ENCODE data around the gene S100A7A. TPM values are rescaled to one million over a fixed set of nuclear protein-coding genes. Genes with fewer than 3 reads are reported as not detected.

The S100A7A gene
- total and polyA plus RNA-seq, 2 of the 4 experiments (the other 2 are of a cell fraction), result not detected

DNA sequence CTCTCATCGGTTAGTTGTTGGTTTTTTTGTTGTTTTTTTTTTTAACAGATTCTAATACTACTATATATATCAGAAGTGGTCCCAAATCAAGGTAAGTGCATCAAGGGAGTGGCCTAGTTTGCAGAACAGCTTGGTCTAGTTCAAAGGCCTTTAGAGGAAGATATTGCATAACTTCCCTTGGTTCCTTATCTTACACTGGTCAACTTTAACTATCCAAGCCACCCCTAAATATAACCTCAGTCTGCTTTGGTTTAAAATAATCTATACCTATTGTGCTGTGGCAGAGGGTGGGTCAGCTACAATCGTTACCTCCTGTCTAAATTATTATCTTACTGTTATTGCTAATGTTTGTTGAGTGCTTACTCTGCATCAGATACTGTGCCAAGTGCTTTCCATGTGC, 47.8 kb upstream of the S100A7A start:
- Histone ChIP-seq H3K36me3 (ENCODE audit: control insufficient read depth, insufficient read depth, low read length) (no peaks in the 10 kb centered on the region), H2BK120ac (ENCODE audit: low read depth, low read length) (no peak overlapping the region), H2BK5ac (ENCODE audit: low read depth, low read length, poor library complexity, severe bottlenecking) (no peak overlapping the region), H2AK9ac (replicated peaks; ENCODE audit: low read depth, low read length, poor library complexity) (no peak overlapping the region), H4K20me1 (ENCODE audit: insufficient read depth, low read length) (no peaks in the 10 kb centered on the region), H4K91ac (ENCODE audit: insufficient read depth, low read depth, low read length) (no peak overlapping the region), H2BK15ac (ENCODE audit: low read depth, low read length) (no peak overlapping the region), H3K4me1 (ENCODE audit: control insufficient read depth, insufficient read depth, low read length) (no peaks in the 10 kb centered on the region), H3K18ac (ENCODE audit: low read depth, low read length) (no peak overlapping the region), H4K8ac (ENCODE audit: low read depth in 2 of 2, low read length in 2 of 2) (no peak overlapping the region), H4K5ac (ENCODE audit: low read depth, low read length) (no peak overlapping the region), H2AK5ac (ENCODE audit: low read depth, low read length) (no peak overlapping the region), H3K9me3 (ENCODE audit: control insufficient read depth, insufficient read depth, low read length) (no peaks in the 10 kb centered on the region), H3K4me3 (ENCODE audit: insufficient read depth, low read depth, low read length) (no peak overlapping the region), H3K23ac (ENCODE audit: low read depth, low read length) (no peak overlapping the region), H2BK20ac (ENCODE audit: low read depth, low read length) (no peak overlapping the region), H3K4ac (ENCODE audit: low read depth, low read length) (no peak overlapping the region), H2AFZ (replicated peaks; ENCODE audit: low read length, poor library complexity) (no peak overlapping the region), H3K9ac (ENCODE audit: low read depth, low read length) (no peak overlapping the region), H3K56ac (ENCODE audit: extremely low read depth, insufficient read depth, low read length) (no peak overlapping the region), H3K79me1 (ENCODE audit: low read depth in 1 of 2, low read length in 2 of 2) (no peaks in the 10 kb centered on the region), H3K4me2 (ENCODE audit: low read depth, low read length) (no peak overlapping the region), H3K9me1 (ENCODE audit: insufficient read depth, low read length) (no peaks in the 10 kb centered on the region), H3K14ac (replicated peaks; ENCODE audit: low read depth, low read length) (no peak overlapping the region), H3K27ac (ENCODE audit: insufficient read depth, low read length) (no peak overlapping the region), H3K27me3 (ENCODE audit: control insufficient read depth, insufficient read depth, low read length) (peaks cover 2% of the 10 kb centered on the region)
- DNase-seq (no peak), ATAC-seq (ENCODE audit: low read depth) (no peak)
- in situ Hi-C loops (cut with MboI; ENCODE audit: low sequenced_read_pairs), result no loop called here
- ChIA-PET CTCF (interaction anchor here (1.0 kb wide), 1 partner anchor 17 kb away, joined by 3 read pairs; no protein-coding TSS in a partner anchor), POLR2A (ENCODE audit: unreplicated experiment) (no interaction called here)
- intact Hi-C loops (cut with micrococcal nuclease), result no loop called here
- BruUV-seq (replicated peaks), result no TSS peak
- no peak for TF ChIP-seq SMC3 (IDR thresholded peaks at IDR 0.05; ENCODE audit: low read depth, low read length)
- TF ChIP-seq RAD21 (IDR thresholded peaks at IDR 0.05; ENCODE audit: low read length), result no peak
- TF ChIP-seq, protein P1, sequence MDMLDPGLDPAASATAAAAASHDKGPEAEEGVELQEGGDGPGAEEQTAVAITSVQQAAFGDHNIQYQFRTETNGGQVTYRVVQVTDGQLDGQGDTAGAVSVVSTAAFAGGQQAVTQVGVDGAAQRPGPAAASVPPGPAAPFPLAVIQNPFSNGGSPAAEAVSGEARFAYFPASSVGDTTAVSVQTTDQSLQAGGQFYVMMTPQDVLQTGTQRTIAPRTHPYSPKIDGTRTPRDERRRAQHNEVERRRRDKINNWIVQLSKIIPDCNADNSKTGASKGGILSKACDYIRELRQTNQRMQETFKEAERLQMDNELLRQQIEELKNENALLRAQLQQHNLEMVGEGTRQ (IDR thresholded peaks at IDR 0.05; ENCODE audit: low read depth, low read length), result no peak
- no peak for TF ChIP-seq MAZ (IDR thresholded peaks at IDR 0.05; ENCODE audit: borderline replicate concordance, low read depth, low read length)
- TF ChIP-seq MAFK (IDR thresholded peaks at IDR 0.05; ENCODE audit: low read depth, low read length), result no peak
- TF ChIP-seq POLR2A (IDR thresholded peaks at IDR 0.05; ENCODE audit: low read depth, low read length), result no peak
- TF ChIP-seq CHD1 (IDR thresholded peaks at IDR 0.05; ENCODE audit: low read depth, low read length), result no peak
- TF ChIP-seq, protein P2, sequence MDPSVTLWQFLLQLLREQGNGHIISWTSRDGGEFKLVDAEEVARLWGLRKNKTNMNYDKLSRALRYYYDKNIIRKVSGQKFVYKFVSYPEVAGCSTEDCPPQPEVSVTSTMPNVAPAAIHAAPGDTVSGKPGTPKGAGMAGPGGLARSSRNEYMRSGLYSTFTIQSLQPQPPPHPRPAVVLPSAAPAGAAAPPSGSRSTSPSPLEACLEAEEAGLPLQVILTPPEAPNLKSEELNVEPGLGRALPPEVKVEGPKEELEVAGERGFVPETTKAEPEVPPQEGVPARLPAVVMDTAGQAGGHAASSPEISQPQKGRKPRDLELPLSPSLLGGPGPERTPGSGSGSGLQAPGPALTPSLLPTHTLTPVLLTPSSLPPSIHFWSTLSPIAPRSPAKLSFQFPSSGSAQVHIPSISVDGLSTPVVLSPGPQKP (IDR thresholded peaks at IDR 0.05; ENCODE audit: borderline replicate concordance, low read depth, low read length), result no peak
- no peak for TF ChIP-seq RFX5 (IDR thresholded peaks at IDR 0.05; ENCODE audit: low read depth, low read length)
- TF ChIP-seq CEBPB (IDR thresholded peaks at IDR 0.05; ENCODE audit: low read depth, low read length), result no peak
- no peak for TF ChIP-seq FOS (IDR thresholded peaks at IDR 0.05; ENCODE audit: low read depth, low read length)
- TF ChIP-seq NFE2L2 (IDR thresholded peaks at IDR 0.05; ENCODE audit: low read depth, low read length), result no peak
- no peak for TF ChIP-seq RCOR1 (IDR thresholded peaks at IDR 0.05; ENCODE audit: insufficient replicate concordance, low read length)
- no peak for TF ChIP-seq MXI1 (IDR thresholded peaks at IDR 0.05; ENCODE audit: borderline replicate concordance, low read depth, low read length)
- TF ChIP-seq, protein P3, sequence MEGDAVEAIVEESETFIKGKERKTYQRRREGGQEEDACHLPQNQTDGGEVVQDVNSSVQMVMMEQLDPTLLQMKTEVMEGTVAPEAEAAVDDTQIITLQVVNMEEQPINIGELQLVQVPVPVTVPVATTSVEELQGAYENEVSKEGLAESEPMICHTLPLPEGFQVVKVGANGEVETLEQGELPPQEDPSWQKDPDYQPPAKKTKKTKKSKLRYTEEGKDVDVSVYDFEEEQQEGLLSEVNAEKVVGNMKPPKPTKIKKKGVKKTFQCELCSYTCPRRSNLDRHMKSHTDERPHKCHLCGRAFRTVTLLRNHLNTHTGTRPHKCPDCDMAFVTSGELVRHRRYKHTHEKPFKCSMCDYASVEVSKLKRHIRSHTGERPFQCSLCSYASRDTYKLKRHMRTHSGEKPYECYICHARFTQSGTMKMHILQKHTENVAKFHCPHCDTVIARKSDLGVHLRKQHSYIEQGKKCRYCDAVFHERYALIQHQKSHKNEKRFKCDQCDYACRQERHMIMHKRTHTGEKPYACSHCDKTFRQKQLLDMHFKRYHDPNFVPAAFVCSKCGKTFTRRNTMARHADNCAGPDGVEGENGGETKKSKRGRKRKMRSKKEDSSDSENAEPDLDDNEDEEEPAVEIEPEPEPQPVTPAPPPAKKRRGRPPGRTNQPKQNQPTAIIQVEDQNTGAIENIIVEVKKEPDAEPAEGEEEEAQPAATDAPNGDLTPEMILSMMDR (conservative IDR thresholded peaks at IDR 0.05; ENCODE audit: low read depth, low read length), result no peak
- no peak for TF ChIP-seq BHLHE40 (IDR thresholded peaks at IDR 0.05; ENCODE audit: low read depth, low read length)
- dilution Hi-C loops (cut with HindIII; ENCODE audit: low sequenced_read_pairs, unreplicated experiment), result no loop called here
- no CpG with 5 or more reads among the region's 2 CpGs for WGBS, 2 experiments (ENCODE audit: extremely low coverage in 2 of 2, insufficient read length in 1 of 2)

All from IMR-90 (cell line).